Stimulated activated CD4-positive, alpha-beta T cell treated with anti-CD3 and anti-CD28 coated beads, Interleukin-12 subunit alpha, Interleukin-12 subunit beta, amount 100 ng/mL, for 24 hours (primary cell): ENCODE data around the gene LKAAEAR1.

ENCODE experiments used
- DNase-seq, 2 experiments: peaks; one replicate each; pipeline ENCODE4 v3.0.0-alpha.2; 2020; ENCODE audit warnings: low read depth in 2 of 2

LKAAEAR1 gene

DNA sequence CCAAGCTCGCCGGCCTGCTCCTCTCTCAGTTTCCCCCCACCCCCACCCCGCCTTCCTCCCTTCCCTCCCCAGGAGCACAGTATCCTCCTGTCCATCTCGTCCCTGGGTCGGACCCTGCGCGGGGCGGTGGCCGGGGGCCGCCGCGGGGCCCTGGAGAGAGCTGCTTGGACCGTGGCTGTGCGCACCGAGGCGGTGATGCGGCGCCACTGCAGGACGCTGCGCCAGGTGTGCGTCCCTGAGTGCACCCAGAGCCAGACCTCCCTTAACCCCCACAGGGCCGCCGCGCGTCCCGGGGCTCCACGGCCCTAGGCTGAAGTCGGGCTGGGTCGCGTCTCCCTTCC is 46.0 kb downstream of the LKAAEAR1 start:
- DNase-seq = no peak

DNA sequence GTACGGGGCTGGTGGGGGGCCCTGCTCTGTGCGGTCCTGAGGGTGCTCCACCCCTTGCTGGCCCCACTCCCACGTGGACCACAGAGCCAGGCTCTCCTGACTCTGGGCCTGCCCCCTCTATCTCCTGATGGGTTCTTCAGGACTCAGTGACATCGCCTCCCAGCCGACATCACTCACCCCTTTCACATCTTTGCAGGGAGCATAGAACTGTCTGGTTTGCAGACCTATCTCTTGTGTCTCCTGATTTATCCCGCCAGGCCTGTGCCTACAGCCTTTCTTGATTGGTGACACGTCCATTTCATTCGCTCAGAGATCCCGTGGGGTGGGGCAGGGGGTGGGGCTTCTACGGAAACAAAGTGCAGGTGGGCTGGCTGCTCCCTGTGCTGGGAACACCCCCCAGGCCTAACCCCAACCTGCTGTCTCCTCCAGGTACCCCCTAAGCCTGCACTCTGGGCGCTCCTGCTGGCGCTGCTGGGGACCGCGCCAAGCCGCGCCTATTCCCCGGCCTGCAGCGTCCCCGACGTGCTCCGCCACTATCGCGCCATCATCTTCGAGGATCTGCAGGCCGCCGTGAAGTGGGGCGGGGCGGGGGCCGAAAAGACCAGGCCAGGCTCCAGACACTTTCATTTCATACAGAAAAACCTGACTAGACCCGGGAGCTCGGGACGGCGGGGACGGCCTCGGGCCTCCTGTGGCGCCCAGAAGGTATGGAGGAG is 46.5 kb downstream of the LKAAEAR1 start:
- DNase-seq = no peak

DNA sequence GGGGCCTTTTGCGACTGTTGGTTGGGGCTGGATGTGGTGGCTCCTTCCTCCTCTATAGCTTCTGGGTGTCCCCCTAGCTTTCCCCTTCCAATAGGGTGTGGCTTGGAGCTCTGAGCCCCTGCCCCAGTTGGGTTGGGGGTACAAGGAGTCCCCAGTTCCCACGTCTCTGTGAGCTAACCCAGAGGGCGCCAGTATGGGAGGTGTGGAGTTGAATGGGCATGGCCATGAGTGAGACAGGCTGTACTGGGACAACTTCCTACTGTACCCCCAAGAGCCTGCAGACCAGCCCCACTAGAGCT is 47.0 kb downstream of the LKAAEAR1 start:
- no peak for DNase-seq

DNA sequence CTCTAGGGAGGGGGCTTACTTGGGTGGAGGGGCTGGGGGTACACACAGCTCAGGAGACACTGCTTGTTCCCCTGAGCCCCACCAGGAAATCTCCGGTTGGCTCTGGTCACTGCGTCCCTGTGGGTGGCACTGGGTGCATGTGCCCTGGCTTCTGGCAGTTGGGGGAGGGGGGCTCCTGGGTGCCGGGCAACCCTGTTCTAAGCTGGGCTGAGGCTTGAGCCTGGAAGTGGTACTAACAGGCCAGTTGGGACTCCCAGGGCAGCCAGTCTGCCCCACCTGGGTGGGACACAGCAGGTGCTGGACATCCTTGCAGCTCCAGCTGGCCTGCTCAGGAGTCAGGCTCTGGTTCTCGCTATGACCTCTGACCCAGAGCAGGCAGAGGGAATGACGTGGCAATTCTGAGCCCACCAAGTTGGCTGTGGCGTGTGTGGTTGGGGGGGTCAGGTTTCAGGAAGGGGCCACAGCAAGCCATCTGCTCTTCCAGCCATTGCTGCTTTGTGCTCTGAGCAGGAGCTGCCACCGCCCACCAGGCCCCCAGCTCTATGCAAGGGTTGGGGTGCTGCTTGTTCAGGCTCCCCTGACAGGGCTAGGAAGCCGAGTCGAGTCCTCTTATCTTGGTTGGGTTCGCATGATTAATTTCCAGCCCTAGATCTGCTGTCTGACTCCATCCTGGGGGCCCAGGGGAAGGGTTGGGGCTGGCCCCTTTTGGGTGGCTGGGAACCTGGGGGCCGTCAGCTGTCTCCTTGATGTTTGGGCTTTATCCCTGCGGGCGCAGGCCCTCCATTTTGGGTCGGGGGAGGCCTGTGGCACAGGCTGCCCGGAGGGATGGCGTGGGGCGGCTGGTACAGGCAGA is 47.6 kb downstream of the LKAAEAR1 start:
- DNase-seq = no peak

DNA sequence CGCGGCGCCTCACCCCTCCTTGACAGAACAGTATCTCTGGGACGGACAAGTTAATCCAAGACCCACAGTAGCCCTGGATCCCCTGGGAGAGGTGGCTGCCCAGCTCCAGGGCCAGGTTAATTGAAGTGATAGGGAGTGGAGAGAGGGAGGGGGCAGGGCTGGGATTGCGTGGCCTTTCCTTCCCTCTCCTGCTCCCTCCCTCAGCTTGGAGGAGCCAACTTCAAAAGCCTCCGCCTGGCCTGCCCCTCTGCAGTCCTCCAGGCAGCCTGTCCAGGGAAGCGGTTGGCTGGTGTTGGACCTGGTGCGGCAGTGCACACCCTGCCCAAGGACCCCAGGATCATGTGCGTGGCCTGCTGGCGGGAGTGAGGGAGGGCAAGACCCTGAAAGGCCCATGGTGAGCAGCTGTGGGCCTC is 48.3 kb downstream of the LKAAEAR1 start, which contains the start of gene C20orf204:
C20orf204 (plus strand) TSS at position 250 of the 413 bp plus-strand sequence; CDS start at position 392, 142 bp downstream.
- DNase-seq = no peak

DNA sequence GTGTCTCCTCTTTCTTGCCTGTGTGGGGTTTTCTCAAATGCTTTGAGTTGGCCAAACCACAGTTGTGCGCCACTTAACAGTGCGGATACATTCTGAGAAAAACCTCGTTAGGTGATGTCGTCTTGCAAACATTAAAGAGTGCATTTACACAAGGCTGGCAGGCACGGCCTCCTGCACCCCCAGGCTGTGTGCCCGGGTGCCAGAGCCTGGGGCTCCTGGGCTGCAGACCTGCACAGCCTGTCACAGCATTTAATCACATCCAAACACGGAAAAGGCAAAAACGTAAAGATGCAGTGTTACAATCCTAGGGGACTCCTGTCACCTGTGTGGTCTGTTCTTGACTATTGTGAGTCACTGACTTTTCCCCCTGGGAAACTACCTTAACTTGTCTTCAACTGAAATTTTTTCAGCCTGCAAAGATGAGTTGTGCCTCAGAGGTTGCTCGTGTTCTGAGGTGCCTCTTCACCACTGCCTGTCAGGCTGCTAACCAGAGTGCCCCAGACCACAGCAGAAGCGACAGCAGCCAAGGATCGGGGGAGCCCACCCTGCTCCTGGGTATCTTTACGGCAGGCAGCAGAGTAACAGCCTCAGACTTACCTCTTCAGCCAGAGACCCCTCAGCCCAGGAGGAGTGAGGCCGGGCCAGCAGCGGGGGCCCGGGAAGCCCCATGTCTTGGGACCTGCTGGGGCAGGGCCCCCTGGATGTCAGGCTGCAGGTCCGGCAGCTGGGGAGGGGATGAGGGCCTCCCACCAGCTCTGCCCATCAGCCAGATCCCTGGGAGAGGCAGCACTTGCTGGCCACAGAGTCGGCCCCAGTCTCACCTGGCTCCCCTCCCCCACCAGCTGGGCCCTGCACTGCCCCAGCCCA is 48.9 kb downstream of the LKAAEAR1 start:
- DNase-seq = no peak

DNA sequence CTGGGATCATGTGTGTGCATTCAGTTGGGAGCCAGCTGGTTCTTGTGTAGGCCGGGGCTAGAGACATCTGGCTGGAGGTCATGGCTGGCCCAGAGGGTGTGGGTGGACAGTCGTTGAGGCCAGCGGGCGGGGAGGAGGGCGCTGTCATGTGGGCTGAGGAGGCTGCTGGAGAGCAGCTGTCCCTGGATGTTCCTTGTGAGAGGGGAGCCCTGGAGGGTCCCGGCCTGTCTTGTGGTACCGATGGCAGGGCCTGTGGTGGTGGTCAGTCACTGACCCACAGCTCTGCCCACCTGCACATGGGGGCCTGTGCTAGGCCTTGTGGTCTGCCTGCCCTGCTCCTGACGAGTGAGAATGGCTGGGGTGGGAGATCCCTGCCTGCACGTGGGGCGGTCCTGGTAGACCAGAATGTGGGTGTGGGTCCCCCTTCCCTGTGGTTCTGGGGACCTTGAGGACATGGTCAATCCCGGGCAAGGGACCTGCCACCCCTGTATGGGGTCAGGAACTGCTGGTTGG is 50.2 kb downstream of the LKAAEAR1 start:
- no peak for DNase-seq
